Tracheal epithelial cell (primary cell): ENCODE measurements around the gene ANKRD66. TPM values are rescaled to one million over a fixed set of nuclear protein-coding genes. Genes with fewer than 3 reads are reported as not detected.

ENCODE experiments used
- total RNA-seq: library from RNA; depleted of rRNA; stranded (reverse); fragments of >200 nt; gene quantifications from 2 replicates; pipeline ENCODE4 v1.2.1, GENCODE V29; 2014

Gene ANKRD66
- total RNA-seq = not detected in 2 replicates

GRCh38 chr6:46746696-46747095 is at the start of gene ANKRD66:
Gene ANKRD66 (plus strand): TSS chr6:46746933. CDS start chr6:46751949, 5,016 bp downstream.

GRCh38 chr6:46734867-46735719 is 11.6 kb upstream of the ANKRD66 start, which contains the start of gene PLA2G7:
Gene PLA2G7 (minus strand): TSS chr6:46735375. CDS start chr6:46722891, 12,484 bp downstream.

GRCh38 chr6:46793138-46793537 is 46.4 kb downstream of the ANKRD66 start, which contains the start of gene MEP1A:
Gene MEP1A (plus strand): TSS chr6:46793389. CDS start chr6:46793399, 10 bp downstream.

Other genes with a start within 250 kb of the ANKRD66 start
- gene CYP39A1, start 94.1 kb upstream of the ANKRD66 start, total RNA-seq = 2.4 and 5.3 TPM in 2 replicates
- gene SLC25A27, start 94.0 kb upstream of the ANKRD66 start, total RNA-seq = 2.8 and 3.1 TPM in 2 replicates
- gene TDRD6, start 59.0 kb upstream of the ANKRD66 start, total RNA-seq = under 0.01 and 0.43 TPM in 2 replicates
- gene PLA2G7, start 11.6 kb upstream of the ANKRD66 start, total RNA-seq = 0.72 TPM in 1 of 2 replicates, not detected in the other
- not detected in 2 replicates for gene MEP1A, start 46.5 kb downstream of the ANKRD66 start, total RNA-seq
- under 0.01 and 0.48 TPM in 2 replicates for gene ADGRF5, start 175.0 kb downstream of the ANKRD66 start, total RNA-seq